Left kidney (tissue), 2 donors: ENCODE measurements around the gene PLA2G6. TPM values are rescaled to one million over a fixed set of nuclear protein-coding genes. Genes with fewer than 3 reads are reported as not detected.
"Not testable (repeated sequence)": the region's sequence is repeated elsewhere in the genome, so short reads cannot be mapped to it uniquely, and the experiment has no call there.

Experiments used
- DNase-seq: peaks from one replicate; pipeline ENCODE4 v3.0.0-alpha.2; 2013
- polyA plus RNA-seq: library from polyadenylated mRNA; unstranded; fragments of 120-200 nt; gene quantifications from one replicate; pipeline ENCODE4 v1.2.1, GENCODE V29; 2013; ENCODE audit not compliant: insufficient read length

PLA2G6 gene
- polyA plus RNA-seq, 1 donor = 50.9 TPM

DNA sequence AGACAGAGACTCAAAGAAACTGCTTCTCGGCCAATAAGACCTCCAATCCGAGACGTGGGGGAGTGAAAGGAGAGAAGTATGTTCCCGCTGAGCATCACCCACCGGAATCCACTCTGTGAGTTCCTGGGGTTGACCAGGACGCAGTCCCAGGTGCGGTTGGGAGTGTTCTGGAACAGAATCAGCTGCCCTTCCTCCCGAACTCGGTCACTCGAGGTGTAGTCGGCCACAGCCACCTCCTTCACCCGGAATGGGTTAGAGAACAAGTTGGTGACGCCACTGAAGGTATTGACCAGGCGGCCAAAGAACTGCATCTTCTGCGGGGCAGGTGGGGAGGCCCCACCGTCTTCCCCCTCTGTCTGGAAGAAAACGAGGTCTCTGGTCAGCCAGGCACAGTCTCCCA lies 12.5 kb downstream of the PLA2G6 start:
- no peak for DNase-seq

DNA sequence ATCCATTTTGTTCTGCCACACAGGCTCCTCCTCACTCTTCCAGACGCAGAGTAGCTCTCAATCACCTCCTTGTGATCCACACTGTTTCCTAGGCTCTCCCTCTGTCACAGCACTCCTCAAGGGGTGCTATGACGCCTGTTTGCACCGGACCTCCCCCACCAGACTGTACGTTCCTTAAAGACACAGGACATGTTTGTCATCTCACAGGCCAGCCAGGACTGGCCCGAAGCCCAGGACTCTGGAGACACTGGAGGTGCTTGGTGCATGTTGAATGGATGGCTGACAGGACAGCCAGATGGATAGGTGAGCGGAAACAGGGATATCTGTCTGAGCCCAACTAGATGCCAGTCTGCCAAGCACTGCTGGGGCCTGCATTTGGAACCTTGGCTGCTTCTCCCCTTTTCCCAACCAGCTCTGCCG lies 13.6 kb downstream of the PLA2G6 start:
- DNase-seq = no peak

DNA sequence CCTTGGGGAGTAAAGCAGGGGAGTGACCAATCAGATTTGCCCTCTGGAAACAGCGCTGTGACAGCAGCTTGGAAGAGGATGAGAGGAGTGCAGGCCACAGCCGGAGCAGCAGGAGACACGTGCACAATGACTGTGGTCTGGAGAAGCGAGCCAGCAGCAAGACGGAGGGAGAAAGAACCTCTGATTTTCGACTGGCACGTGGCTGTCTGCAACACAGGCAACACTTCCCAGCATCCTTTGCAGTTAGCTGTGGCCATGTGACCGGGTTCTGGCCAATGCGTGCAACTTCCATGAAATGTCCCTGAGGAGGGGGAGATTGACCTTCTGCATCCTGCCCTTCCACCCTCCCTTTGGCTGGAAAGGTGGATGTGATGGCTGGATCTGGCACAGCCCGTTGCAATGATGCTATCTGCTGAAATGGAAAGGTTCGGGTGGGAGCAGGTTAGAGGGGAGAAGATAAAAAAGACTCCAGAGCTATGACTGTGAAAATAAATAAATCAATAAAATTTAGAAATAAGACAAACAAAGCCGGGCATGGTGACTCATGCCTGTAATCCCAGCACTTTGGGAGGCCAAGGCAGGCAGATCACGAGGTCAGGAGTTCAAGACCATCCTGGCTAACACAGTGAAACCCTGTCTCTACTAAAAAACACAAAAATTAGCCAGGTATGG lies 15.6 kb downstream of the PLA2G6 start:
- no peak for DNase-seq

- no peak for DNase-seq
These were observed 17.1 kb downstream of the PLA2G6 start for GRCh38 chr22:38164551-38164918.

- DNase-seq = no peak
These were observed 17.6 kb downstream of the PLA2G6 start for GRCh38 chr22:38163844-38164550.

- no peak for DNase-seq
These were observed 18.5 kb downstream of the PLA2G6 start for GRCh38 chr22:38162881-38163843.

DNA sequence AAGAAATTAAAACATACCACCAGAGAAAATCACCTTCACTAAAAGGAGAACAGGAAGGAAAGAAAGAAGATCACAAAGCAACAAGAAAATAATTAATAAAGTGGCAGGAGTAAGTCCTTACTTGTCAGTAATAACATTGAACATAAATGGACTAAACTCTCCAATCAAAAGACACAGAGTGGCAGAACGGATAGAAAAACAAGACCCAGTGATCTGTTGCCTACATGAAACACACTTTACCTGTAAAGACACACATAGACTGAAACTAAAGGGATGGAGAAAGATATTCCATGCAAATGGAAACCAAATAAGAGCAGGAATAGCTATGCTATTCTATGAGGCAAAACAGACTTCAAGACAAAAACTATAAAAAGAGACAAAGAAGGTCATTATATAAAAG lies 25.9 kb downstream of the PLA2G6 start:
- DNase-seq = no peak

DNA sequence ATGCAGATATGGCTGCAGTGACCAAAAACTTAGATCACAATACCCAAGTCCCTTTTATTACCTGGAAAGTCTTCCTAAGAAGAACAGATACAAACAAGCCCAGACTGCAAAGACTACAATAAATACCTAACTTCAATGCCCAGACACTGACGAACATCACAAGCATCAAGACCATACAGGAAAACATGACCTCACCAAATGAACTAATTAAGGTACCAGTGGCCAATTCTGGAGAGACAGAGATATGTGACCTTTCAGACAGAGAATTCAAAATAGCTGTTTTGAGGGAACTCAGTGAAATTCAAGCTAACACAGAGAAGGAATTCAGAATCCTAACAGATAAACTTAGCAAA lies 27.1 kb downstream of the PLA2G6 start:
- not testable (repeated sequence) for DNase-seq

- DNase-seq = no peak
These were observed 27.6 kb downstream of the PLA2G6 start for GRCh38 chr22:38153821-38154562.

- no peak for DNase-seq
These were observed 30.5 kb downstream of the PLA2G6 start for GRCh38 chr22:38151126-38151500.

DNA sequence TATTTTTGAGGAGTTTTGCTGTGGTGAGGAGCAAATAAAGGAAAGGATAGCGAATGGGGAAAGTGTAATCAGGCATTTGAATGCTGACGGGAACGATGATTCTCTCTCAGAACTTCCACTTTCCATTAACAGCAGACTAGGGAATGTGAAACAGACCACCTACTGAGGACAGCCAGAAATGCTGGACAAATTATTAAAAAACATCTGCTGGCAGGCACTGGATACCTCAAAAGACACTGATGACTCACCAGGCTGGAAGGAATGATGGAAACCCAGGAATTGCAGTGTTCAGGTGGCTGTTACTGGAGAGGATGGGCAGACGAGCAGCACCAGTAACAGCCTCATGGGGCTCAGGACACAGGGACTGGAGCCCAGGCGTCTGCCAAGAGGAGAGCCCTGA lies 33.4 kb downstream of the PLA2G6 start:
- DNase-seq = no peak

DNA sequence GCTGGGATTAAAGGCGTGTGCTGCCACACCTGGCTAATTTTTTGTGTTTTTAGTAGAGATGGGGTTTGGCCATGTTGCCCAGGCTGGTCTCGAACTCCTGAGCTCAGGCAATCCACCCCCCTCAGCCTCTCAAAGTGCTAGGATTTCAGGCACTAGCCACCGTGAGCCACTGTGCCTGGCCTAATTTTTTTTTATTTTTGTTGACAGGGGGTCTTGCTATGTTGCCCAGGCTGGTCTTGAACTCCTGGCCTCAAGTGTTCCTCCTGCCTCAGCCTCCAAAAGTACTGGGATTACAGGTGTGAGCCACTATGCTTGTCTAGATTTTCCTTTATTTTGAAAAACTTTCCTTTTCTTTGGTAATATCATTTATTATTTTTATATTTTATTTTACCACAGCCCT lies 35.5 kb downstream of the PLA2G6 start:
- not testable (repeated sequence) for DNase-seq

DNA sequence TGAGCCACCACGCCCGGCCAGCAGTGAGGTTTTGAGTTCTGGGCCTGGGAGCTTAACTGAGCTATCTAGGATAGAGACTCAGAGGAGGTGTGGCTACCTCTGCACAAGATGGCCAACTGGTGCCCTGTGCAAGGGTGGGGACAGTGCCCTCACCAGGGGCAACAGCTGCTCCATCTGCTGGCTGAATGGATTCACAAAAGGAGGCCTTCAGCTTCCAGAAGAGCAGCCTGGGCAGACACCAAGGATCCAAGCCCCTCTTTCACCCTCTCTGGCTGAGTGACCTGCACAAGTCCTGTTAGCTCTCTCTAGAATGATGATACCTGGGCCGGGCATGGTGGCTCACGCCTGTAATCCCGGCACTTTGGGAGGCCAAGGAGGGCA lies 37.6 kb downstream of the PLA2G6 start:
- no peak for DNase-seq

- no peak for DNase-seq
These were observed 39.0 kb downstream of the PLA2G6 start for GRCh38 chr22:38142606-38143005.

DNA sequence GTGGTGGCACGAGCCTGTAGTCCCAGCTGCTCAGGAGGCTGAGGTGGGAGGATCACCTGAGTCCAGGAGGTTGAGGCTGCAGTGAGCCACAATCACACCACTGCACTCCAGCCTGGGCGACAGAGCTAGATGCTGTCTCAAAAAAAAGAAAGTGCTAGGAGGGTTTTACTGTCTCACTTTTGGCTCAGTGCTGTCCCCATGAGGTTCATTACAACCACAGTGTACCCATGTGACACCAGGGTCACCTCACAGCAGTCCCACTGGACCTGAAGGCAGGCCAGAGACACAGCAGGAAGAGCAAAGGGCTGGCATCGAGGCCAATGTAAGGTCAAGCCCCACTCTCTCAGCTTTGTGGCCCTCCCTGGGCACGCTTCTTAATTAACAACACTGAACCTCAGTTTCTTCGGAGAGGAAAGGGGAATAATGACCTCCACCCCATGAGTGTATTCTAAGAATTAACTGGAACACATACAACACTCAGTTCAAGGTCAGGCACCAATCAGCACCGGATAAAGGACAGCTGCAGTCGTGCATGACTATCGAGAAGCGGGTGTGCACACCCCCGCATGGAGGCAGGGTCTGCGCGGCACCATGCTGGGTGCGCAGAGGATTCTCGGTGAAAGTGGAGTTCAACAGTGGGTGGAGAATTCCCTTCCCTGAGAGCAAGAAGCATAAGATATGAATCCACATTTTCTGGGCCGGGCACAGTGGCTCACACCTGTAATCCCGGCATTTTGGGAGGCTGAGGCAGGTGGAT lies 40.2 kb downstream of the PLA2G6 start:
- no peak for DNase-seq

DNA sequence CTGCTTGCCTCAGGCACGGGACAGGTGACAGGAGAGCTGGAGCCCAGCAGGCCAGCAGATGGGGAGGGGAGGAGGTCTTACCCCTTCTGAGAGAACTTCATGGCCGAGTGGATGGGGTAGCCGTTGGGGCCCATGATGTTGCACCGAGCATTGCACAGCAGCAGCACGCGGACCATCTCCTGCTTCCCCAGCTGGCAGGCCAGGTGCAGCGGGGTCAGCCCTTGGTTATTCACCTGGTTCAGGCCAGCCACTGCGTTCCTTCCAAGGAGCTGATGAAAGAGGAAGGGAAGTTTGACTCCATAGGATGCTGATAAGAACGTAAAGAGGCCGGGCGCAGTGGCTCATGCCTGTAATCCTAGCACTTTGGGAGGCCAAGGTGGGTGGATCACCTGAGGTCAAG lies 41.7 kb downstream of the PLA2G6 start:
- DNase-seq = no peak

DNA sequence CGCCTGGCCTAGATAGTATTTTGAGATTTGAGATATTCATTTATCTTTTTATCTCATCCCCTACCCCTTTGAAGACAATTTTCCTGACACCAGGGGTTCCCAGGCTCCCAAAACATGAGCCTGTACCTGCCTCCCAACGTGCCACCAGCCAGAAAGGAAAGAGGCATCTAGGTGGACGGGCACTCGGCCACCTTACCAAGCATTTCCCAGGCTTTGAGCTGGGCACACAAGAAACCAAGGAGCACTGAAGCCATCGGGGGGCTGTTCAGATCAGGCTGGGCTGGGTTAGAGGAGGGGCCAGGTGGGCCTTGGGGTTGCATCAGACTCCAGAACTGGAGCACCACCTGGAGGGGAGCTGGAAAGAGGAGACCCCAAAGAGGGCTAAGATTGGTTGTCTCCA lies 42.7 kb downstream of the PLA2G6 start:
- no peak for DNase-seq

DNA sequence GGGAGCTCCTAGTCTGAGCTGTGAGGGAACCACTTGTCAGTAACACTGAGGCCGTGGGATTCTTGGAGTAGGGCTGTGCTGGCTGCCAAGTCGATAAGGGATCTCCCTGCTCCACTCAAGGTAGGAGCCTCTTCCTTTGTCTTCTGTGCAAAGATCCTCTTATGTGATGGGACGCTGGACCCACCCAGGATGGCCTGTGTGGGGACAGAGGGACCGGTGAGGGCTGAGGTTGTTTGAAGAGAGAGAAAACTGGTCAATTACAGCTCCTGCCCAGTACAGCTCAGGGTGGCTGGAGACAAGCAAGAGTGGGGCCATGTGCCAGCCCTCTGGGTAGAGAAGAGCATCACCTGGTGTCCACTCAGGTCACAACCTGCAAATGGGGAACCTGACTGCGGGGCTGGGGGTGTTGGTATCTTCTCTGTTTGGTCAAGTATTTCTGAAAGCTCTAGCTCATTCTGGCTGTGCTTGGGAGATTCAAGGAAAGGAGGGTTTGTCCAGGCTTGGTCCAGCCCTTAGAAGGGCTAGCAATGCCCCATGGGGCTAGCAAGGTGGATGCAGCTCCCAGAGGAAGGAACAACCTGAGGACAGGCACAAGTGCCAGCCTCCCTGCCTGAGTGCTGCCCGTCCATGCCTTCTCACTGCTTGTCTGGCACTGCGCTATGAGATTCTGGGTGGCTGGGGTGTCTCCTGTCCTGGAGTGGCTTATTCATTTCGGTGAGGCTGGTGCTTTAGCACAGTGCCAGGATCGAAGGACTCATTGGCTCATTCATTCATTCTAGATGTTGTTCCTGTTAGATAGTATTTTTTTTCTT lies 43.5 kb downstream of the PLA2G6 start:
- DNase-seq = no peak

DNA sequence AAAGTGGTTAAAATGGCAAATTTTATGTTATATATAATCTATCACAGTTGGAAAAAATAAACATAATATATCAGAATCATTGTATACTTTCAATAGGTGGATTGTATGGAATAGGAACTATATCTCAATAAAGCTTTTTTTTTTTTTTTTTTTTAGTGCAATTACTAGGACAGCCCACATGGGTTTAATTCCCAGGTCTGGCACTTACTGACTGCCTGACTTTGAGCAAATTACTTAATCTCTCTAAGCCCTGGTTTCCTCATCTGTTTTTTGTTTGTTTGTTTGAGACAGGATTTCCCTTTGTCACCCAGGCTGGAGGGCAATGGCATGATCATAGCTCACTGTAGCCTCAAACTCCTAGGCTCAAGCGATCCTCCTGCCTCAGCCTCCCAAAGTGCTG lies 45.0 kb downstream of the PLA2G6 start:
- no peak for DNase-seq

DNA sequence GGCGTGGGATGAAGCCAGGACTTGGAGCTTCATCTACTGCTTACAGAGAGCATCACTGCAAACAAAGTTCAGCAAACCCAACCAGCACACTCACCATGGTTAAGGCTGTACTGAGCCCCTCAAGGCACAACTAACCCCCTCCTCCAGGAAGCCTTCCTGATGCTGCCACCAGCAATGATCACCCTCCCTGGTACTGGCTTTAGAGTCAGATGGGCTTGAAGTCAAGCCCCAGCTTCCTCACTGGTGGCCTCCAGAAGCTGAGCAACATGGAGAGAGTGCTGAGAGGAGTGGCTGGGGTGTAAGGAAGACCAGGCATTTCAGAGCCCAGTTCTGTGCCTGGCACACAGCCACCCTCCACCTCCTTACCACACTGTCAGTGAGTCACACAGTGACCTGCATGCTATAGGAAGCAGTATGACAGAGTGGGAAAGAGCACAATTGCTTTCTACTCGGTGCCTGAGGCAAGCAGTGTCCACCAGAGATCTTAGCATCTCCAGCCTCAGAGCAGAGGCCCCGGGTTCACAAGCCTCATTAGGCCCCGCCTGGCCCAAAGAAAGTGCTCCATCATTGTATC lies 46.4 kb downstream of the PLA2G6 start:
- no peak for DNase-seq
